Uterus (tissue), 2 donors: ENCODE data around the gene GALNT12.

ENCODE experiments used
- CTCF ChIP-seq, 4 experiments: fragments of 200-600 bp in 2 of 4; fragments of 450-650 bp in 2 of 4; sonication (generic) in 2 of 4; IDR thresholded peaks; one replicate each; pipeline ENCODE4 v1.5.1; 2016 to 2019; ENCODE audit warnings: antibody characterized with exemption in 4 of 4, mild to moderate bottlenecking in 2 of 4, moderate library complexity in 1 of 4
- POLR2A ChIP-seq, 2 donors: fragments of 450-650 bp; IDR thresholded peaks; one replicate each; pipeline ENCODE4 v1.6.1; 2016; ENCODE audit warnings: antibody characterized with exemption in 2 of 2, mild to moderate bottlenecking in 1 of 2, moderate library complexity in 1 of 2

DNA sequence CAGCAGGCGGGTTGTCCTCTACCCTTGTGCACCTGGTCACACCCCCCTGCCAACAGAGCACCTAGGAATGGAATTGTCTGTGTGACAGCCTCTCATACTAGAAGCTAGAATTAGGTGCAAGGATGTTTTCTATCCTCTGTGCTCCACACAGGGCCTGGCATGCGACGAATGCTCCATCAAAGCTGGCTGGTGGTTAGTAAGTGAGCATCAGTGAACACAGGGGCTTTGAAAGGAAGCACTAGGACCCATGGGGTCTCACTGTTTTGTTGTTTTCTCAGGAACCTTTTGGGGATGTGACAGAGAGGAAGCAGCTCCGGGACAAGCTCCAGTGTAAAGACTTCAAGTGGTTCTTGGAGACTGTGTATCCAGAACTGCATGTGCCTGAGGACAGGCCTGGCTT, 32.3 kb downstream of the GALNT12 start:
- TF ChIP-seq CTCF (IDR thresholded peaks at IDR 0.05) (no peak), POLR2A (IDR thresholded peaks at IDR 0.05) (no peak)
